HepG2 (cell line): ENCODE data around the gene EMP2. TPM values are rescaled to one million over a fixed set of nuclear protein-coding genes. Genes with fewer than 3 reads are reported as not detected.
A peak's percentile ranks its signal among the peaks of the same experiment; 100 is the strongest.

Experiments
- BHLHE40 ChIP-seq: IDR thresholded peaks from 2 replicates; pipeline ENCODE4 v1.6.1; 2011; ENCODE audit warnings: low read length, improper control_type of control experiment
- BRCA1 ChIP-seq: sonication (generic); formaldehyde crosslinking; IDR thresholded peaks from 2 replicates; pipeline ENCODE4 v1.4.0; 2020; ENCODE audit warnings: missing genetic modification reagents
- HCFC1 ChIP-seq: fragments of 150-350 bp; IDR thresholded peaks from 2 replicates; pipeline ENCODE4 v1.6.1; 2014; ENCODE audit warnings: low read depth, low read length
- HIVEP1 ChIP-seq: sonication (generic); formaldehyde crosslinking; IDR thresholded peaks from 2 replicates; pipeline ENCODE4 v1.4.0; 2020; ENCODE audit warnings: mild to moderate bottlenecking, missing genetic modification reagents
- JDP2 ChIP-seq: sonication (generic); formaldehyde crosslinking; IDR thresholded peaks from 2 replicates; pipeline ENCODE4 v1.8.1; 2022; ENCODE audit warnings: missing genetic modification reagents, borderline replicate concordance
- KDM5A ChIP-seq: fragments of 200-600 bp; sonication (generic); IDR thresholded peaks from 2 replicates; pipeline ENCODE4 v1.7.0; 2018; ENCODE audit warnings: antibody characterized with exemption, mild to moderate bottlenecking, low read length, borderline replicate concordance
- NFIC ChIP-seq: IDR thresholded peaks from 2 replicates; pipeline ENCODE4 v1.6.1; 2012; ENCODE audit warnings: mild to moderate bottlenecking, low read length, inconsistent platforms
- NPAS2 ChIP-seq: sonication (generic); formaldehyde crosslinking; IDR thresholded peaks from 2 replicates; pipeline ENCODE4 v1.8.0; 2022; ENCODE audit warnings: mild to moderate bottlenecking, missing genetic modification reagents, borderline replicate concordance
- RFX1 ChIP-seq: fragments of 450-650 bp; IDR thresholded peaks from 2 replicates; pipeline ENCODE4 v1.6.1; 2017
- ZBTB1 ChIP-seq: sonication (generic); formaldehyde crosslinking; IDR thresholded peaks from 2 replicates; pipeline ENCODE4 v1.4.0; 2020; ENCODE audit warnings: missing genetic modification reagents, borderline replicate concordance
- ZNF138 ChIP-seq: sonication (generic); formaldehyde crosslinking; IDR thresholded peaks from 2 replicates; pipeline ENCODE4 v1.5.0; 2020; ENCODE audit warnings: mild to moderate bottlenecking, low read depth, missing genetic modification reagents
- ZNF20 ChIP-seq: sonication (generic); formaldehyde crosslinking; IDR thresholded peaks from 2 replicates; pipeline ENCODE4 v1.4.0; 2020; ENCODE audit warnings: mild to moderate bottlenecking, moderate library complexity, missing genetic modification reagents
- ZNF292 ChIP-seq: sonication (generic); formaldehyde crosslinking; IDR thresholded peaks from 2 replicates; pipeline ENCODE4 v1.8.1; 2022; ENCODE audit warnings: mild to moderate bottlenecking, low read depth, missing genetic modification reagents, borderline replicate concordance
- ZNF616 ChIP-seq: sonication (generic); formaldehyde crosslinking; IDR thresholded peaks from 2 replicates; pipeline ENCODE4 v1.5.0; 2020; ENCODE audit warnings: low read depth, mild to moderate bottlenecking, missing genetic modification reagents
- ZNF850 ChIP-seq: sonication (generic); formaldehyde crosslinking; conservative IDR thresholded peaks from 2 replicates; pipeline ENCODE4 v1.9.0; 2021; ENCODE audit warnings: mild to moderate bottlenecking, missing genetic modification reagents
- polyA plus RNA-seq, 8 experiments: library from polyadenylated mRNA; depleted of rRNA in 3 of 8; stranded (reverse) in 7 of 8; unstranded in 1 of 8; fragments of >200 nt; fragmentation: Illumina TruSeq in 4 of 8; extraction: Trizol in 4 of 8; gene quantifications; 2 replicates each; pipeline versions ENCODE4 v1.2.1 to v1.2.3, GENCODE V29; 2011 to 2016; ENCODE audit warnings: low read depth in 4 of 8, missing spikeins in 1 of 8, mixed read lengths in 1 of 8; ENCODE audit not compliant: insufficient read depth in 1 of 8
- total RNA-seq, 5 experiments: library from RNA; depleted of rRNA; stranded (reverse); fragments of >200 nt; fragmentation: Illumina TruSeq; extraction: Trizol; gene quantifications; 2 replicates each; pipeline ENCODE4 v1.2.3, GENCODE V29; 2016; ENCODE audit warnings: low read depth in 1 of 5
- TF ChIP-seq, protein P1 (sequence below), 2 experiments: sonication (generic) in 1 of 2; formaldehyde crosslinking in 1 of 2; IDR thresholded peaks; 2 replicates each; pipeline versions ENCODE4 v1.4.0 to v1.6.1; 2016 to 2020; ENCODE audit warnings: borderline replicate concordance in 1 of 2, low read depth in 1 of 2, mild to moderate bottlenecking in 1 of 2, missing genetic modification reagents in 1 of 2
- TF ChIP-seq, protein P2 (sequence below): sonication (generic); formaldehyde crosslinking; IDR thresholded peaks from 2 replicates; pipeline ENCODE4 v1.4.0; 2020; ENCODE audit warnings: mild to moderate bottlenecking, missing genetic modification reagents
- TF ChIP-seq, protein P3 (sequence below): sonication (generic); formaldehyde crosslinking; IDR thresholded peaks from 2 replicates; pipeline ENCODE4 v1.4.0; 2020; ENCODE audit warnings: missing genetic modification reagents
- TF ChIP-seq, protein P4 (sequence below): sonication (generic); formaldehyde crosslinking; IDR thresholded peaks from 2 replicates; pipeline ENCODE4 v1.5.0; 2020; ENCODE audit warnings: mild to moderate bottlenecking, missing genetic modification reagents

EMP2 gene
- total and polyA plus RNA-seq, 2 of the 13 experiments (the other 11 are each of a cell fraction or from before 2014, with no cell fraction given) = 24.6 to 91.2 TPM

DNA sequence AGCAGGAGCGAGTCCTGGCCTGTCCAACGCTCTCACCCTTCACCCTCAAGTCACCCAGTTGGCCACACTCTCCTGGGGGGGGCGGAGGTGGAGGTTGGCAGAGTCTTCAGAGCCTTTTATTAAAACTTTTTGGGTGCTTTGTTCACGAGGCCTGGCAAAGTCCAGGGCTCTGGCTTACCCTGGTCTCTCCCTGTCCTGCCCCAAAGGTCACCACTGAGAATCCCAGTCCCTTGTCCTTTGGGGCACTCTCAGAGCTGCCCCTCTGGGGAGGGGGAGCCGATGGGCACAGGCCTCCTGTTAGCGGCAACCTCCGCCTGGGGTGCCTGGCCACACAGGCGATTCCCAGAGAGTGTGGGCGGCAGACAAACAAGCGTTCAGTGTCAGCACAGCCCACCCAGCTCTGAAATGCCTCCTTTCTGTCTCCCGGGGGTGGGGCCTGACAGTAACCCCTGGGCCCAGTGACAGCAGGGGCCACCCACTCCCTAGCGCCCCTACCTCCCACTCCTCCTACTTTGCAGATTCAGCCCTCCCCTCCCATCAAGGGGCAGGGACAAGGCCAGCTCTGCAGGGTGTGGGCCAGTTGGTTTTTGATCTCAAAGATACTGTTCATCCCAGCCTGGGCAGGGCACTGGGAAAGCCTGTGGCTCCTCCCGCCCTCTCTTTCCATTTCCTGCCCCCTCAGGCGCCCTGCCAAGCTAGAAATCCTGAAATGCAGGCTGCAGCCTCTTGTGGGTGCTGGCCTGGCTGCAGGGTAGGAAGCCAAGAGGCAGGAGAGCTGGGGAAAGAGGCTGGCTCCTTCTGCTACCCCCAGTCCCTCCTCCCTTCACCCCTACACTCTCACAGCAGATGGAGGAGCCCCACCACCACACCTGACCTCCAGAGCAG, 36.6 kb upstream of the EMP2 start (continued):
- TF ChIP-seq BRCA1 (CRISPR knock-in tag) (no peak), RFX1 (no peak), ZNF292 (peak; percentile 88), ZNF850 (CRISPR knock-in tag) (no peak), ZNF20 (CRISPR knock-in tag) (no peak), JDP2 (CRISPR knock-in tag) (no peak), NFIC (no peak), ZBTB1 (CRISPR knock-in tag) (no peak), HCFC1 (no peak), NPAS2 (no peak), ZNF138 (CRISPR knock-in tag) (peak; percentile 34; the same call in 1 of the 2 replicates), ZNF616 (CRISPR knock-in tag) (no peak), BHLHE40 (no peak), HIVEP1 (no peak; the same call in 1 of the 2 replicates), KDM5A (no peak)
- TF ChIP-seq, protein P1, sequence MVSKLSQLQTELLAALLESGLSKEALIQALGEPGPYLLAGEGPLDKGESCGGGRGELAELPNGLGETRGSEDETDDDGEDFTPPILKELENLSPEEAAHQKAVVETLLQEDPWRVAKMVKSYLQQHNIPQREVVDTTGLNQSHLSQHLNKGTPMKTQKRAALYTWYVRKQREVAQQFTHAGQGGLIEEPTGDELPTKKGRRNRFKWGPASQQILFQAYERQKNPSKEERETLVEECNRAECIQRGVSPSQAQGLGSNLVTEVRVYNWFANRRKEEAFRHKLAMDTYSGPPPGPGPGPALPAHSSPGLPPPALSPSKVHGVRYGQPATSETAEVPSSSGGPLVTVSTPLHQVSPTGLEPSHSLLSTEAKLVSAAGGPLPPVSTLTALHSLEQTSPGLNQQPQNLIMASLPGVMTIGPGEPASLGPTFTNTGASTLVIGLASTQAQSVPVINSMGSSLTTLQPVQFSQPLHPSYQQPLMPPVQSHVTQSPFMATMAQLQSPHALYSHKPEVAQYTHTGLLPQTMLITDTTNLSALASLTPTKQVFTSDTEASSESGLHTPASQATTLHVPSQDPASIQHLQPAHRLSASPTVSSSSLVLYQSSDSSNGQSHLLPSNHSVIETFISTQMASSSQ (IDR thresholded peaks at IDR 0.05; ENCODE audit: low read depth) = no peak
- TF ChIP-seq, protein P1 (CRISPR knock-in tag; IDR thresholded peaks at IDR 0.05; ENCODE audit: borderline replicate concordance) = 0 out of 2 replicates have a peak, but pooled peaks have one; percentile 69
- TF ChIP-seq, protein P2, sequence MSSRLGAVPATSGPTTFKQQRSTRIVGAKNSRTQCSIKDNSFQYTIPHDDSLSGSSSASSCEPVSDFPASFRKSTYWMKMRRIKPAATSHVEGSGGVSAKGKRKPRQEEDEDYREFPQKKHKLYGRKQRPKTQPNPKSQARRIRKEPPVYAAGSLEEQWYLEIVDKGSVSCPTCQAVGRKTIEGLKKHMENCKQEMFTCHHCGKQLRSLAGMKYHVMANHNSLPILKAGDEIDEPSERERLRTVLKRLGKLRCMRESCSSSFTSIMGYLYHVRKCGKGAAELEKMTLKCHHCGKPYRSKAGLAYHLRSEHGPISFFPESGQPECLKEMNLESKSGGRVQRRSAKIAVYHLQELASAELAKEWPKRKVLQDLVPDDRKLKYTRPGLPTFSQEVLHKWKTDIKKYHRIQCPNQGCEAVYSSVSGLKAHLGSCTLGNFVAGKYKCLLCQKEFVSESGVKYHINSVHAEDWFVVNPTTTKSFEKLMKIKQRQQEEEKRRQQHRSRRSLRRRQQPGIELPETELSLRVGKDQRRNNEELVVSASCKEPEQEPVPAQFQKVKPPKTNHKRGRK = no peak; the same call in 1 of the 2 replicates
- TF ChIP-seq, protein P3, sequence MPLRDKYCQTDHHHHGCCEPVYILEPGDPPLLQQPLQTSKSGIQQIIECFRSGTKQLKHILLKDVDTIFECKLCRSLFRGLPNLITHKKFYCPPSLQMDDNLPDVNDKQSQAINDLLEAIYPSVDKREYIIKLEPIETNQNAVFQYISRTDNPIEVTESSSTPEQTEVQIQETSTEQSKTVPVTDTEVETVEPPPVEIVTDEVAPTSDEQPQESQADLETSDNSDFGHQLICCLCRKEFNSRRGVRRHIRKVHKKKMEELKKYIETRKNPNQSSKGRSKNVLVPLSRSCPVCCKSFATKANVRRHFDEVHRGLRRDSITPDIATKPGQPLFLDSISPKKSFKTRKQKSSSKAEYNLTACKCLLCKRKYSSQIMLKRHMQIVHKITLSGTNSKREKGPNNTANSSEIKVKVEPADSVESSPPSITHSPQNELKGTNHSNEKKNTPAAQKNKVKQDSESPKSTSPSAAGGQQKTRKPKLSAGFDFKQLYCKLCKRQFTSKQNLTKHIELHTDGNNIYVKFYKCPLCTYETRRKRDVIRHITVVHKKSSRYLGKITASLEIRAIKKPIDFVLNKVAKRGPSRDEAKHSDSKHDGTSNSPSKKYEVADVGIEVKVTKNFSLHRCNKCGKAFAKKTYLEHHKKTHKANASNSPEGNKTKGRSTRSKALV (CRISPR knock-in tag) = peak; percentile 61
- TF ChIP-seq, protein P4, sequence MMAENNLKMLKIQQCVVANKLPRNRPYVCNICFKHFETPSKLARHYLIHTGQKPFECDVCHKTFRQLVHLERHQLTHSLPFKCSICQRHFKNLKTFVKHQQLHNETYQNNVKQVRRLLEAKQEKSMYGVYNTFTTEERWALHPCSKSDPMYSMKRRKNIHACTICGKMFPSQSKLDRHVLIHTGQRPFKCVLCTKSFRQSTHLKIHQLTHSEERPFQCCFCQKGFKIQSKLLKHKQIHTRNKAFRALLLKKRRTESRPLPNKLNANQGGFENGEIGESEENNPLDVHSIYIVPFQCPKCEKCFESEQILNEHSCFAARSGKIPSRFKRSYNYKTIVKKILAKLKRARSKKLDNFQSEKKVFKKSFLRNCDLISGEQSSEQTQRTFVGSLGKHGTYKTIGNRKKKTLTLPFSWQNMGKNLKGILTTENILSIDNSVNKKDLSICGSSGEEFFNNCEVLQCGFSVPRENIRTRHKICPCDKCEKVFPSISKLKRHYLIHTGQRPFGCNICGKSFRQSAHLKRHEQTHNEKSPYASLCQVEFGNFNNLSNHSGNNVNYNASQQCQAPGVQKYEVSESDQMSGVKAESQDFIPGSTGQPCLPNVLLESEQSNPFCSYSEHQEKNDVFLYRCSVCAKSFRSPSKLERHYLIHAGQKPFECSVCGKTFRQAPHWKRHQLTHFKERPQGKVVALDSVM (CRISPR knock-in tag) = peak; percentile 76
